ENCODE results near the gene LTBP1. TPM values are rescaled to one million over a fixed set of nuclear protein-coding genes. Genes with fewer than 3 reads are reported as not detected.

Gene LTBP1
- total RNA-seq, 3 donors from 2014 or later, result 13.3 to 18.7 (median 17.4) TPM

DNA sequence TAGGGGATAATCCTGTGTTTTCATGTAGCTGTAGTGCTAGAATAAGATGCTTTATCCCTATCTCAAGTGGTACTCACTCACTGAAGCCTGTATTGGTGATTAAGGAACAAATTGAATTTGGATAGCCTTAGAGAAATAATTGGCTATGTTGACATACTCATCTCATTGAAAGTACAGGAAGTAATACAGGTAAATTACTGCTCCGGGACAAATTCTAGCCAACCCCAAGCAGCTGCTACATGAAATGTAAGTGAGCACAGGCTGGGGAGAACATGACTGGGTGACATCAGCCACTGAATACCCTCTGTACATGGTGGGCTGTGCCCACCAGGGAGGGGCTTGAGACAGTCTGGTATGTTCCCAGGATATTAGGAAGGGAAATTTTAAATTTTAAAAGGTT lies 341.3 kb downstream of the LTBP1 start:
- Histone ChIP-seq H3K36me3 (no peaks in the 10 kb centered on the region), H3K9me3 (no peaks in the 10 kb centered on the region), H3K4me1 (no peaks in the 10 kb centered on the region), H3K27me3 (no peaks in the 10 kb centered on the region), H3K27ac (no peak overlapping the region), H3K4me3 (no peak overlapping the region)
- intact Hi-C loops (cut with DNase I; ENCODE audit: low total_unique reads), result no loop called here
- no peak for TF ChIP-seq POLR2AphosphoS5 (IDR thresholded peaks at IDR 0.05)
- no peak for TF ChIP-seq POLR2A (IDR thresholded peaks at IDR 0.05)
- no peak for TF ChIP-seq CTCF (IDR thresholded peaks at IDR 0.05)
- no peak for DNase-seq (ENCODE audit: low spot score in 2 of 2)

- DNase-seq (ENCODE audit: low spot score in 2 of 2), result no peak
- H3K27ac ChIP-seq, result no peak overlapping the region
- no peak overlapping the region for H3K4me3 ChIP-seq
- H3K36me3 ChIP-seq, result no peaks in the 10 kb centered on the region
- intact Hi-C loops (cut with DNase I; ENCODE audit: low total_unique reads), result no loop called here
- no peaks in the 10 kb centered on the region for H3K4me1 ChIP-seq
- no peak for TF ChIP-seq CTCF (IDR thresholded peaks at IDR 0.05)
- TF ChIP-seq POLR2A (IDR thresholded peaks at IDR 0.05), result no peak
- no peak for TF ChIP-seq POLR2AphosphoS5 (IDR thresholded peaks at IDR 0.05)
- H3K27me3 ChIP-seq, result no peaks in the 10 kb centered on the region
- H3K9me3 ChIP-seq, result no peaks in the 10 kb centered on the region
These were observed 343.2 kb downstream of the LTBP1 start for GRCh38 chr2:33289961-33290360.

DNA sequence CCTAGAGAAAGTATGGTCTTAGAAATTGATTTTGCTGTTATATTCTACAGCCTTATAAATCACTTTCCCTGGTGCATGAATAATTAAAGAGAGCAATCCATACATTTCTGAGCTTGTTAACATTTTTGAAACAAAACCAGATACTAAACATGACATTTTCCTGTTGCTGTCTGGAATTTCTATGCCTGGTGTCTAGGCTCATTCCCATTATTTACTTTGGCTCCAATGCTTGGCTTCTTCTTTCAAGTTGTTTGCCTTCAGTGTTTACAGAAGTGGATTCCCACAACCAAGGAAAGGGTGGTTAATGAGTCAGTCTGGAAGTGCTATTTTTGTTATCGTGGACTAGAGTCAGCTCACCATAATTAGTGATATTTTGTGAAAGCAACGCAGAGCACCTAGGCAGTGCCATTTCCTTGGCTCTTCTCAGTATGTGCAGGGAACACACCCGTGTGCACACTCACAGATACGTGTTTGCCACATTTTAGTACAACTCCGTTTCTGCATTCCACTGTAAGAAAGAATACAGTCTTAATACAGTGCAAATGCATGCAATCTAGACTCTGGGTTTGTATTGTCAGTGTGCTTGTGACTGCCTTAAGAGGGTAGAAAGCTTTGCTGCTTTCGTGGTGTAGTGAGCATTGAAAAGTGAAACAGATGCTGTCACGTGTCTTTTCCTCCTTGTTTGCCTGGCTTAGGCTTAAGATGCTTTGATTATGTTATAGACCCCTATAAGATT lies 344.7 kb downstream of the LTBP1 start:
- Histone ChIP-seq H3K4me3 (peak overlapping the region in 1 of 3 donors; percentile 34), H3K27me3 (no peaks in the 10 kb centered on the region), H3K36me3 (no peaks in the 10 kb centered on the region), H3K9me3 (no peaks in the 10 kb centered on the region), H3K4me1 (no peaks in the 10 kb centered on the region), H3K27ac (peak overlapping the region in 1 of 2 donors; percentile 36)
- TF ChIP-seq POLR2AphosphoS5 (IDR thresholded peaks at IDR 0.05) (no peak), POLR2A (IDR thresholded peaks at IDR 0.05) (no peak), CTCF (IDR thresholded peaks at IDR 0.05) (no peak)
- no peak for DNase-seq (ENCODE audit: low spot score in 2 of 2)
- intact Hi-C loops (cut with DNase I; ENCODE audit: low total_unique reads), result no loop called here

- Histone ChIP-seq H3K27me3 (no peaks in the 10 kb centered on the region), H3K9me3 (no peaks in the 10 kb centered on the region), H3K36me3 (no peaks in the 10 kb centered on the region), H3K4me3 (no peak overlapping the region), H3K4me1 (no peaks in the 10 kb centered on the region), H3K27ac (no peak overlapping the region)
- TF ChIP-seq POLR2A (IDR thresholded peaks at IDR 0.05), result no peak
- no peak for TF ChIP-seq CTCF (IDR thresholded peaks at IDR 0.05)
- TF ChIP-seq POLR2AphosphoS5 (IDR thresholded peaks at IDR 0.05), result no peak
- no peak for DNase-seq (ENCODE audit: low spot score in 2 of 2)
- intact Hi-C loops (cut with DNase I; ENCODE audit: low total_unique reads), result no loop called here
These were observed 345.3 kb downstream of the LTBP1 start for GRCh38 chr2:33292063-33292462.

DNA sequence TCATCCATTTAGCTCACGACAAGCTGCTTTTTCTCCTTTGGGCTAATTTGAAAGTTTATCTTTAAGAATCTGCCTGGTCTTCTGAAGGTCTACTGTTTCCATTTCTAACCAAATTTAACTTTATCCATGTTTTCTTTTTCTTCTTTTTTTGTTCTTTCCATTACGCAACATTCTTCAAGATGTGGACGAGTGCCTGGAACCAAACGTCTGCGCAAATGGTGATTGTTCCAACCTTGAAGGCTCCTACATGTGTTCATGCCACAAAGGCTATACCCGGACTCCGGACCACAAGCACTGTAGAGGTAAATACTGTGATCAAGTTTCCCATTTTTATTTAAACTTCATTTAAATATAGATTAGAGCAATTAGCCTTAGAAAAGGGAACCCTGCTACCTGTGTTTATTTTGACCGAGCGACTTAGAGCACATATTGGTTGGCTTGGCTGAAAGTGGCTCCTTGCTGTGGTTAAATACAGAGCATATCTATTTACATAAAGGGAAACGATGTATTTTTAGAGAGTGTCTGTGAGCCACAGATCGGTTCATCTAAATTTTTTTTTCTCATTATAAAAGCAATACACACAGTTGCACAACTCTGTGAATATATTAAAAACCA lies 346.3 kb downstream of the LTBP1 start:
- no peaks in the 10 kb centered on the region for H3K36me3 ChIP-seq
- intact Hi-C loops (cut with DNase I; ENCODE audit: low total_unique reads), result no loop called here
- TF ChIP-seq POLR2A (IDR thresholded peaks at IDR 0.05), result no peak
- TF ChIP-seq POLR2AphosphoS5 (IDR thresholded peaks at IDR 0.05), result no peak
- TF ChIP-seq CTCF (IDR thresholded peaks at IDR 0.05), result no peak
- no peak for DNase-seq (ENCODE audit: low spot score in 2 of 2)
- H3K9me3 ChIP-seq, result no peaks in the 10 kb centered on the region
- H3K27me3 ChIP-seq, result no peaks in the 10 kb centered on the region
- no peaks in the 10 kb centered on the region for H3K4me1 ChIP-seq
- no peak overlapping the region for H3K27ac ChIP-seq
- H3K4me3 ChIP-seq, result no peak overlapping the region

Measured in breast epithelium (tissue), 4 donors.